Psoas muscle (tissue), 8 donors: ENCODE results near the gene CASR. TPM values are rescaled to one million over a fixed set of nuclear protein-coding genes. Genes with fewer than 3 reads are reported as not detected.

Experiments used
- ATAC-seq, 4 donors: fragments of 200-7000 bp; cut with Tn5 transposase; one replicate each; pipeline ENCODE4 v1.9.1; 2020; ENCODE audit warnings: moderate library complexity in 3 of 4, mild to moderate bottlenecking in 2 of 4
- DNase-seq, 2 donors: peaks; one replicate each; pipeline ENCODE4 v3.0.0-alpha.2; 2020
- H3K27ac ChIP-seq: fragments of 200-600 bp; one replicate; pipeline ENCODE4 v1.8.0; 2022
- H3K27me3 ChIP-seq, 3 donors: fragments of 200-600 bp in 1 of 3; one replicate each; pipeline versions ENCODE4 v1.6.1 to v1.8.0; 2013 to 2022; ENCODE audit warnings: low read length in 2 of 3, mild to moderate bottlenecking in 2 of 3, moderate library complexity in 1 of 3; ENCODE audit not compliant: insufficient read depth in 3 of 3
- H3K36me3 ChIP-seq, 2 donors: fragments of 200-600 bp in 1 of 2; one replicate each; pipeline versions ENCODE4 v1.6.1 to v1.8.0; 2013 to 2022; ENCODE audit warnings: low read depth in 1 of 2, mild to moderate bottlenecking in 1 of 2, moderate library complexity in 1 of 2; ENCODE audit not compliant: insufficient read depth in 1 of 2
- H3K4me1 ChIP-seq: fragments of 200-600 bp; one replicate; pipeline ENCODE4 v1.8.0; 2022
- H3K4me3 ChIP-seq: fragments of 200-600 bp; one replicate; pipeline ENCODE4 v1.8.0; 2022; ENCODE audit warnings: mild to moderate bottlenecking
- H3K9me3 ChIP-seq: fragments of 200-600 bp; one replicate; pipeline ENCODE4 v1.8.0; 2022
- CTCF ChIP-seq: fragments of 200-600 bp; IDR thresholded peaks from one replicate; pipeline ENCODE4 v1.8.0; 2022; ENCODE audit warnings: antibody characterized with exemption
- WGBS, 3 donors: extraction: QIAGEN DNeasy Blood & Tissue Kit; methylation state at CpG; one replicate each; pipeline versions ENCODE4 v1.1.6 to v1.1.7; 2013; 5-methylcytosine and 5-hydroxymethylcytosine counted together
- intact Hi-C, 2 donors: fragments of 100-400 bp; cut with DNase I; formaldehyde crosslinking; loops; one replicate each; pipeline versions ENCODE4 v1.11.0 to v1.14.2; 2022
- polyA plus RNA-seq, 3 donors: library from polyadenylated mRNA; stranded (reverse); fragments of 200-250 nt; gene quantifications; one replicate each; pipeline ENCODE4 v1.2.3, GENCODE V29; 2013
- total RNA-seq, 4 donors: library from RNA; stranded (reverse); fragmentation: NEBNext Ultra II Directional in 2 of 4; extraction: Animal tissue kit (Norgen Biotek cat#: 25700) in 2 of 4; gene quantifications; one replicate each; pipeline versions ENCODE4 v1.2.1 to v1.2.4, GENCODE V29; 2021 to 2023
- donor health status: healthy with polysubstance abuse.
- donor health status: DM: no; HTN: no; CAD: no; lungs with moderate emphysema.
- donor health status: Bipolar disorder and iron deficiency.
- donor health status: healthy.
- donor health status: DM: yes; HTN: yes; CAD: no.
- donor health status: DM: no; HTN: no; CAD: no.
- donor health status: DM: no; HTN: no; CAD: no.
- donor health status: DM: yes; HTN: yes; CAD: no.

The CASR gene
- total and polyA plus RNA-seq, 7 donors, result 0.02 TPM; not detected in 6

DNA sequence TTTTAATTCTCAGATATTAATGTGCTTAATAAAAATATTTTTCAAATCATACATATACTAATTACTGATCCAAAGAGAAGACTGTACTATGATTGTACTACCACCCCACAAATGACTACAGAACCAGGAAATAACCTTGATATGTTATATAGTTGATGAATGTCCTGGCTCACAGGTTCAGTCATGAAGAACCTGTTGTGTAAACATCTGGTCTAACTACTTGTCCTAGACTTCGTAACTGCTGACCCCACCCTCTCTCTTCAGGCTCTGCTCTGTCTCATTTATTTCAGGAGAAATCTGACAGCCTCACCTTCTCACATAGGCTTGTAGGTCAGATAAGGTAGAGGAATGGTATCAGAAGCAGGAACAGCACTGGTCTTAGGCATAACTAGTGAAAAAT is 126.9 kb downstream of the CASR start:
- H3K27me3 ChIP-seq, result peaks cover 0 to 2% (median 0%) of the 10 kb centered on the region in 3 donors

DNA sequence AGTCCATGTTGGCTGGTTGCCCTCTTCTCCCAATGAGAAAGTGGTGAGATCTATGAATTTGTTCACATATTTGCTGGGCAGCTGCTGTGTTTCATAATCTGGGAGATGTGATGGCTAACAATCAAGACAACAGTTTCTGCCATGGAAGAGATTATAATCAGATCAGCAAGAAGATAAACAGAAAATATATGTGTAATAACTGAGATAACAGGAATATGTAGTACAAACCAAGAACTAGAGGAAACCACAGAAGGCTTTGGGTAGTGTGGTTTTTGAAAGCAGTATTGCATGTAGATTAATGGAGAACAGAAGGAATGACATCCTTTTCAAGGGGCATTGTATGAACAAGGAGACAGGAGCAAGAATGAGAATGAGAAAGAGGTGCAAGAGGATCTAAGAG is 129.4 kb downstream of the CASR start:
- Histone ChIP-seq H3K4me3 (no peak overlapping the region), H3K27ac (no peak overlapping the region), H3K27me3 (peaks cover 0 to 2% (median 0%) of the 10 kb centered on the region in 3 donors), H3K4me1 (no peaks in the 10 kb centered on the region), H3K9me3 (no peaks in the 10 kb centered on the region), H3K36me3 (no peaks in the 10 kb centered on the region)
- intact Hi-C loops, result no loop called here
- ATAC-seq, result no peak
- no peak for TF ChIP-seq CTCF
- DNase-seq, result no peak

More for the DNA sequence above, 126.9 kb downstream of the CASR start:
- Histone ChIP-seq H3K27ac (no peak overlapping the region), H3K4me1 (no peaks in the 10 kb centered on the region), H3K9me3 (no peaks in the 10 kb centered on the region), H3K36me3 (no peaks in the 10 kb centered on the region), H3K4me3 (no peak overlapping the region)
- ATAC-seq, result no peak
- 39 to 59% (median 55%) methylated on average over 1 of the region's 1 CpG for WGBS, 3 donors
- TF ChIP-seq CTCF, result no peak
- DNase-seq, result no peak
- intact Hi-C loops, result no loop called here

- DNase-seq, result no peak
- no peaks in the 10 kb centered on the region for H3K9me3 ChIP-seq
- no peak for ATAC-seq
- TF ChIP-seq CTCF, result no peak
- H3K4me1 ChIP-seq, result no peaks in the 10 kb centered on the region
- H3K36me3 ChIP-seq, result no peaks in the 10 kb centered on the region
- intact Hi-C loops, result no loop called here
- H3K4me3 ChIP-seq, result no peak overlapping the region
- H3K27ac ChIP-seq, result no peak overlapping the region
- peaks cover 0 to 2% (median 1%) of the 10 kb centered on the region in 3 donors for H3K27me3 ChIP-seq
- 76 to 80% (median 79%) methylated on average over 3 of the region's 3 CpGs for WGBS, 3 donors
These were observed 129.8 kb downstream of the CASR start for GRCh38 chr3:122313281-122313680.

- Histone ChIP-seq H3K27ac (no peak overlapping the region), H3K27me3 (peaks cover 0 to 2% (median 2%) of the 10 kb centered on the region in 3 donors), H3K36me3 (no peaks in the 10 kb centered on the region), H3K4me3 (no peak overlapping the region), H3K4me1 (no peaks in the 10 kb centered on the region), H3K9me3 (no peaks in the 10 kb centered on the region)
- TF ChIP-seq CTCF, result no peak
- DNase-seq (no peak), ATAC-seq (no peak)
- 69 to 86% (median 71%) methylated on average over 2 of the region's 2 CpGs for WGBS, 3 donors
- intact Hi-C loops, result no loop called here
These were observed 130.9 kb downstream of the CASR start for GRCh38 chr3:122314228-122314876.

GRCh38 chr3:122315619-122316018 is 132.2 kb downstream of the CASR start:
- Histone ChIP-seq H3K27ac (no peak overlapping the region), H3K36me3 (no peaks in the 10 kb centered on the region), H3K27me3 (peaks cover 0 to 2% (median 2%) of the 10 kb centered on the region in 3 donors), H3K4me1 (no peaks in the 10 kb centered on the region), H3K9me3 (no peaks in the 10 kb centered on the region), H3K4me3 (no peak overlapping the region)
- ATAC-seq (no peak), DNase-seq (no peak)
- no peak for TF ChIP-seq CTCF
- 33 to 56% (median 47%) methylated on average over 4 of the region's 4 CpGs for WGBS, 3 donors
- intact Hi-C loops, result no loop called here
